PFSK-1 (cell line): ENCODE data around the gene AKAP9.
A peak's percentile ranks its signal among the peaks of the same experiment; 100 is the strongest.

Source experiments
- POLR2AphosphoS5 ChIP-seq: IDR thresholded peaks from 2 replicates; pipeline ENCODE4 v1.6.1; 2012; ENCODE audit warnings: low read depth, mild to moderate bottlenecking, control low read depth, low read length, moderate library complexity
- TAF1 ChIP-seq: IDR thresholded peaks from 2 replicates; pipeline ENCODE4 v1.6.1; 2012; ENCODE audit warnings: low read length, control low read depth, borderline replicate concordance; ENCODE audit not compliant: insufficient read depth

DNA sequence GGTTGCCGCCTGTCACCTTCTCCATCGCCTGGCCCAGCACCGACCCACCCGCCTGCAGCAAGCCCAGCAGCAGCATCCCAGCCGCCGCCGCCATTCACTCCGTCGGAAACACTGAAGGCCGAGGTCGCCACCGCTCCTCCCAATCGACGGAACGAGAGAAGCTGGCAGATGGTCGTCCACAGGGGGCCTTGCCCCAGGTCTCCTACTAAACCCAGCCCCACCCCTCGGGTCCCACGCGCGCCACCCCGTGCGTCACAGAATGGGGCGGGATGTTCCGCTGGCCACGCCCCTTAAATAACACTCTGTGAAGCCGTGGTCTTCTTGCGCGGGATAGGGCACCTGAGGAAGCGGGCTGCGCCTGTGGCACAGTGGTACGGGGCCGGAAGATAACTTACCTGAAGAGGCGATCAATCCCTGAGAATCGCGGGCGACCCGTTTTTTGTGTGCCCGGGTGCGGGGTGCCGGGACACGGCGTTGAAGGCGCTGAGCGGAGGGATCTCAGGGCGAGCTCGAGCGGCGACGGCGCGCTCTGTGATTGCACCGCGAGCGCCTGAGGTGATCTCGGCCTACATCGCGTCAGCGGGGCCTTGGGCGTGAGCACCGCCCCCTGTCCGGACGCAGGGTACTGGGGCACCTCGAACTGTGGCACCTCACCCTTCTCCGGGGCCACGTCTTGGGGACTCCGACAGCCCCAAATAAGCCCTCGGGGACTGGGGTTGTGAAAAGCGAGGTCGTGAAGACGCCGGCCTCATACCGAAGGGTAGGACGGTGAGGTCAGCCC is 193.8 kb downstream of the AKAP9 start, which contains the start of gene CYP51A1:
- peak; percentile 60; the same call in 1 of the 2 replicates for TF ChIP-seq POLR2AphosphoS5
- TF ChIP-seq TAF1: 0 out of 2 replicates have a peak, but pooled peaks have one; percentile 51
